SJCRH30 (cell line): ENCODE results near the gene CELF3. TPM values are rescaled to one million over a fixed set of nuclear protein-coding genes. Genes with fewer than 3 reads are reported as not detected.
"Not testable (repeated sequence)": the region's sequence is repeated elsewhere in the genome, so short reads cannot be mapped to it uniquely, and the experiment has no call there.

Experiments used
- DNase-seq, 2 experiments: peaks; one replicate each; pipeline ENCODE4 v3.0.0-alpha.2; 2015 to 2020
- H3K27ac ChIP-seq: fragments of 250-450 bp; sonication (Bioruptor Pico); 2 replicates; pipeline ENCODE4 v1.5.1; 2020; ENCODE audit warnings: mild to moderate bottlenecking, moderate library complexity
- H3K27me3 ChIP-seq: fragments of 250-450 bp; sonication (Bioruptor Pico); 2 replicates; pipeline ENCODE4 v1.5.1; 2020; ENCODE audit warnings: mild to moderate bottlenecking, moderate library complexity
- H3K36me3 ChIP-seq: fragments of 250-450 bp; sonication (Bioruptor Pico); 2 replicates; pipeline ENCODE4 v1.5.1; 2020; ENCODE audit warnings: mild to moderate bottlenecking, moderate library complexity
- H3K4me1 ChIP-seq: fragments of 250-450 bp; sonication (Bioruptor Pico); 2 replicates; pipeline ENCODE4 v1.5.1; 2020; ENCODE audit warnings: mild to moderate bottlenecking, moderate library complexity
- H3K4me3 ChIP-seq: fragments of 250-450 bp; sonication (Bioruptor Pico); 2 replicates; pipeline ENCODE4 v1.5.1; 2020; ENCODE audit warnings: mild to moderate bottlenecking, moderate library complexity
- H3K9me3 ChIP-seq: fragments of 250-450 bp; sonication (Bioruptor Pico); replicated peaks from 2 replicates; pipeline ENCODE4 v1.5.1; 2020; ENCODE audit warnings: mild to moderate bottlenecking, moderate library complexity
- total RNA-seq: library from RNA; depleted of rRNA; stranded (reverse); fragments of >200 nt; shearing (Covaris generic); gene quantifications from 2 replicates; pipeline ENCODE4 v1.2.3, GENCODE V29; 2014; rRNA removed

CELF3 gene
- total RNA-seq = not detected in 2 replicates

- peak; percentile 56 to 69 for DNase-seq
- no peaks in the 10 kb centered on the region; the same call in 1 of the 2 replicates for H3K27me3 ChIP-seq
- H3K4me1 ChIP-seq = no peaks in the 10 kb centered on the region
These were observed at the start of gene CELF3 for GRCh38 chr1:151716771-151717631. TSS of gene CELF3 (minus strand) at chr1:151716803. CDS start at chr1:151716020, 783 bp downstream.

GRCh38 chr1:151763990-151764389, 47.4 kb upstream of the CELF3 start:
- no peaks in the 10 kb centered on the region for H3K27me3 ChIP-seq
- H3K4me3 ChIP-seq = peak overlapping the region; percentile 86
- H3K4me1 ChIP-seq = peaks cover 4% of the 10 kb centered on the region; the same call in 1 of the 2 replicates
- DNase-seq = no peak
- no peaks in the 10 kb centered on the region for H3K9me3 ChIP-seq
- H3K27ac ChIP-seq = peak overlapping the region; percentile 64
- H3K36me3 ChIP-seq = peaks cover 9% of the 10 kb centered on the region; the same call in 1 of the 2 replicates

More at GRCh38 chr1:151716771-151717631, at the start of gene CELF3:
- H3K4me3 ChIP-seq = no peak within 1 kb of the TSS
- H3K9me3 ChIP-seq = no peaks in the 10 kb centered on the region
- H3K27ac ChIP-seq = no peak within 1 kb of the TSS
- no peaks in the 10 kb centered on the region for H3K36me3 ChIP-seq

GRCh38 chr1:151762941-151763921, 46.6 kb upstream of the CELF3 start, which contains the start of gene MRPL9:
TSS of gene MRPL9 (minus strand) at chr1:151763496. CDS start at chr1:151763479, 17 bp downstream.
- H3K36me3 ChIP-seq = peaks cover 9% of the 10 kb centered on the region; the same call in 1 of the 2 replicates

GRCh38 chr1:151760597-151761385, 44.2 kb upstream of the CELF3 start:
- Histone ChIP-seq H3K4me1 (peaks cover 4% of the 10 kb centered on the region; the same call in 1 of the 2 replicates), H3K36me3 (peaks cover 9% of the 10 kb centered on the region; the same call in 1 of the 2 replicates), H3K4me3 (no peak overlapping the region)

More at GRCh38 chr1:151762941-151763921, 46.6 kb upstream of the CELF3 start, which contains the start of gene MRPL9:
- peak within 1 kb of the TSS; percentile 86 for H3K4me3 ChIP-seq
- peak; percentile 87 for DNase-seq
- no peaks in the 10 kb centered on the region for H3K27me3 ChIP-seq
- H3K4me1 ChIP-seq = peaks cover 4% of the 10 kb centered on the region; the same call in 1 of the 2 replicates
- H3K27ac ChIP-seq = peak within 1 kb of the TSS; percentile 64
- no peaks in the 10 kb centered on the region for H3K9me3 ChIP-seq

GRCh38 chr1:151759241-151759640, 42.6 kb upstream of the CELF3 start:
- DNase-seq = no peak
- H3K4me3 ChIP-seq = no peak overlapping the region
- H3K36me3 ChIP-seq = peaks cover 9% of the 10 kb centered on the region; the same call in 1 of the 2 replicates
- no peaks in the 10 kb centered on the region for H3K27me3 ChIP-seq
- H3K27ac ChIP-seq = no peak overlapping the region
- H3K9me3 ChIP-seq = no peaks in the 10 kb centered on the region
- H3K4me1 ChIP-seq = peaks cover 2% of the 10 kb centered on the region; the same call in 1 of the 2 replicates

More at GRCh38 chr1:151760597-151761385, 44.2 kb upstream of the CELF3 start:
- H3K9me3 ChIP-seq = no peaks in the 10 kb centered on the region
- DNase-seq = no peak
- no peak overlapping the region for H3K27ac ChIP-seq
- H3K27me3 ChIP-seq = no peaks in the 10 kb centered on the region

GRCh38 chr1:151756291-151756690, 39.7 kb upstream of the CELF3 start:
- peaks cover 9% of the 10 kb centered on the region; the same call in 1 of the 2 replicates for H3K36me3 ChIP-seq
- no peaks in the 10 kb centered on the region for H3K27me3 ChIP-seq
- H3K4me1 ChIP-seq = no peaks in the 10 kb centered on the region
- H3K9me3 ChIP-seq = no peaks in the 10 kb centered on the region
- no peak for DNase-seq
- H3K4me3 ChIP-seq = no peak overlapping the region
- H3K27ac ChIP-seq = no peak overlapping the region

GRCh38 chr1:151741516-151741915, 24.9 kb upstream of the CELF3 start:
- H3K4me1 ChIP-seq = no peaks in the 10 kb centered on the region
- DNase-seq = no peak
- peaks cover 5% of the 10 kb centered on the region; the same call in 1 of the 2 replicates for H3K27me3 ChIP-seq
- no peak overlapping the region for H3K4me3 ChIP-seq
- H3K9me3 ChIP-seq = peaks cover 2% of the 10 kb centered on the region; the same call in 1 of the 2 replicates
- H3K27ac ChIP-seq = no peak overlapping the region
- no peaks in the 10 kb centered on the region for H3K36me3 ChIP-seq

- no peaks in the 10 kb centered on the region for H3K4me1 ChIP-seq
- peaks cover 2% of the 10 kb centered on the region; the same call in 1 of the 2 replicates for H3K9me3 ChIP-seq
- H3K36me3 ChIP-seq = no peaks in the 10 kb centered on the region
- no peaks in the 10 kb centered on the region for H3K27me3 ChIP-seq
- DNase-seq = no peak
- no peak overlapping the region for H3K4me3 ChIP-seq
- H3K27ac ChIP-seq = no peak overlapping the region
These were observed 23.2 kb upstream of the CELF3 start for GRCh38 chr1:151739590-151740355.

GRCh38 chr1:151737479-151737878, 20.9 kb upstream of the CELF3 start:
- Histone ChIP-seq H3K27ac (no peak overlapping the region), H3K4me1 (no peaks in the 10 kb centered on the region), H3K36me3 (no peaks in the 10 kb centered on the region), H3K27me3 (no peaks in the 10 kb centered on the region), H3K9me3 (no peaks in the 10 kb centered on the region; the same call in 1 of the 2 replicates), H3K4me3 (no peak overlapping the region)
- DNase-seq = no peak

GRCh38 chr1:151737026-151737425, 20.4 kb upstream of the CELF3 start:
- no peaks in the 10 kb centered on the region; the same call in 1 of the 2 replicates for H3K9me3 ChIP-seq
- no peaks in the 10 kb centered on the region for H3K27me3 ChIP-seq
- no peaks in the 10 kb centered on the region for H3K36me3 ChIP-seq
- no peak for DNase-seq
- no peaks in the 10 kb centered on the region for H3K4me1 ChIP-seq
- H3K27ac ChIP-seq = no peak overlapping the region
- H3K4me3 ChIP-seq = no peak overlapping the region

- DNase-seq, H3K4me1 ChIP-seq: not testable (repeated sequence)
These were observed 17.4 kb upstream of the CELF3 start for GRCh38 chr1:151733995-151734394.

GRCh38 chr1:151733126-151733525, 16.5 kb upstream of the CELF3 start:
- Histone ChIP-seq H3K27me3 (no peaks in the 10 kb centered on the region), H3K27ac (no peak overlapping the region), H3K9me3 (no peaks in the 10 kb centered on the region; the same call in 1 of the 2 replicates), H3K36me3 (no peaks in the 10 kb centered on the region), H3K4me3 (no peak overlapping the region), H3K4me1 (no peaks in the 10 kb centered on the region; the same call in 1 of the 2 replicates)
- no peak for DNase-seq

More at GRCh38 chr1:151733995-151734394, 17.4 kb upstream of the CELF3 start:
- H3K9me3 ChIP-seq, H3K27me3 ChIP-seq, H3K4me3 ChIP-seq, H3K36me3 ChIP-seq, H3K27ac ChIP-seq: not testable (repeated sequence)

GRCh38 chr1:151729966-151730291, 13.3 kb upstream of the CELF3 start:
- Histone ChIP-seq H3K4me3 (no peak overlapping the region), H3K36me3 (no peaks in the 10 kb centered on the region), H3K4me1 (no peaks in the 10 kb centered on the region; the same call in 1 of the 2 replicates), H3K27me3 (0 out of 2 replicates have a peak, but pooled peaks cover 3% of the 10 kb centered on the region), H3K9me3 (no peaks in the 10 kb centered on the region), H3K27ac (no peak overlapping the region)
- no peak for DNase-seq
